Activated CD4-positive, alpha-beta memory T cell treated with anti-CD3 and anti-CD28 coated beads for 36 hours (primary cell): ENCODE results near the gene CDCA3. TPM values are rescaled to one million over a fixed set of nuclear protein-coding genes. Genes with fewer than 3 reads are reported as not detected.
A peak's percentile ranks its signal among the peaks of the same experiment; 100 is the strongest.

Experiments used
- CTCF ChIA-PET: fragments of 350-600 bp; sonication (Branson Sonifier 250); formaldehyde crosslinking; loops from one replicate; lab custom pipeline; 2021; ENCODE audit warnings: antibody characterized with exemption, inconsistent platforms; lab: Charles Lee
- POLR2A ChIA-PET: fragments of 350-600 bp; sonication (Branson Sonifier 250); formaldehyde crosslinking; loops from one replicate; lab custom pipeline; 2021; ENCODE audit warnings: antibody characterized with exemption; lab: Charles Lee
- DNase-seq: peaks from one replicate; pipeline ENCODE4 v3.0.0-alpha.2; 2020
- H3K27ac Mint-ChIP-seq: one replicate; pipeline ENCODE4 v1.8.0; 2021; ENCODE audit warnings: mixed read lengths
- H3K27me3 Mint-ChIP-seq: one replicate; pipeline ENCODE4 v1.8.0; 2021; ENCODE audit warnings: mixed read lengths
- H3K36me3 Mint-ChIP-seq: one replicate; pipeline ENCODE4 v1.8.0; 2021; ENCODE audit warnings: mixed read lengths
- H3K4me1 Mint-ChIP-seq: one replicate; pipeline ENCODE4 v1.8.0; 2021; ENCODE audit warnings: low read depth, mixed read lengths
- H3K4me3 Mint-ChIP-seq: one replicate; pipeline ENCODE4 v1.8.0; 2021; ENCODE audit warnings: mild to moderate bottlenecking, mixed read lengths
- H3K9me3 Mint-ChIP-seq: one replicate; pipeline ENCODE4 v1.8.0; 2021; ENCODE audit warnings: mixed read lengths
- intact Hi-C: fragments of 100-400 bp; cut with micrococcal nuclease; formaldehyde crosslinking; loops from one replicate; pipeline ENCODE4 v1.15.1; 2023
- total RNA-seq, 2 experiments: library from RNA; stranded (reverse); gene quantifications; one replicate each; pipeline ENCODE4 v1.2.3, GENCODE V29; 2021

CDCA3 gene
- total RNA-seq, 2 experiments from 2014 or later: 80.3 to 87.8 TPM

- H3K36me3 Mint-ChIP-seq: peaks cover 38% of the 10 kb centered on the region
- CTCF ChIA-PET: interaction anchor here (0.9 to 6.5 kb wide), 7 partner anchors 14 to 111 kb away, joined by 3 to 74 read pairs (median 26); partner anchors contain the start of genes SPSB2 and TPI1
- DNase-seq: no peak
- POLR2A ChIA-PET: interaction anchor here (1.1 to 5.0 kb wide), 9 partner anchors 14 to 245 kb away, joined by 3 to 94 read pairs (median 12); partner anchors contain the start of genes C12orf57, COPS7A, RNU7-1 and SPSB2
- H3K27me3 Mint-ChIP-seq: no peaks in the 10 kb centered on the region
- intact Hi-C loops: loop anchor here (2.0 to 5.0 kb wide), 2 partner anchors 319 to 426 kb away; partner anchors contain the start of gene GAPDH
- H3K4me3 Mint-ChIP-seq: peak overlapping the region; percentile 95
- H3K4me1 Mint-ChIP-seq: peaks cover 29% of the 10 kb centered on the region
- no peaks in the 10 kb centered on the region for H3K9me3 Mint-ChIP-seq
- H3K27ac Mint-ChIP-seq: peak overlapping the region; percentile 98
Measured at GRCh38 chr12:6853626-6854025, 2.5 kb upstream of the CDCA3 start.

- Mint-ChIP-seq H3K4me1 (peaks cover 29% of the 10 kb centered on the region), H3K27me3 (no peaks in the 10 kb centered on the region), H3K27ac (peak overlapping the region; percentile 98), H3K4me3 (peak overlapping the region; percentile 95), H3K36me3 (peaks cover 37% of the 10 kb centered on the region), H3K9me3 (no peaks in the 10 kb centered on the region)
- ChIA-PET CTCF (interaction anchor here (0.6 to 6.5 kb wide), 21 partner anchors 12 to 299 kb away, joined by 3 to 74 read pairs (median 5); partner anchors contain the start of genes LPCAT3, MLF2, PTMS and SPSB2), POLR2A (interaction anchor here (0.9 to 5.0 kb wide), 22 partner anchors 8 to 383 kb away, joined by 3 to 94 read pairs (median 5); partner anchors contain the start of genes C12orf57, CD4, COPS7A and GNB3)
- DNase-seq: peak; percentile 89
- intact Hi-C loops: loop anchor here (1.0 to 5.0 kb wide), 11 partner anchors 16 to 426 kb away; partner anchors contain the start of genes C12orf57, COPS7A, EMG1 and GAPDH
Measured at GRCh38 chr12:6852651-6853354, 1.7 kb upstream of the CDCA3 start.

- peak; percentile 99 for DNase-seq
- intact Hi-C loops: loop anchor here (1.0 to 5.0 kb wide), 14 partner anchors 17 to 425 kb away; partner anchors contain the start of genes C12orf57, CHD4, COPS7A and EMG1
- Mint-ChIP-seq H3K27me3 (no peaks in the 10 kb centered on the region), H3K4me3 (peak within 1 kb of the TSS; percentile 95), H3K4me1 (peaks cover 29% of the 10 kb centered on the region), H3K36me3 (peaks cover 34% of the 10 kb centered on the region), H3K27ac (peak within 1 kb of the TSS; percentile 98), H3K9me3 (no peaks in the 10 kb centered on the region)
- ChIA-PET CTCF (interaction anchor here (0.6 to 6.5 kb wide), 23 partner anchors 12 to 359 kb away, joined by 3 to 74 read pairs (median 5); partner anchors contain the start of genes LPCAT3, MLF2, MRPL51 and PTMS), POLR2A (interaction anchor here (0.8 to 5.0 kb wide), 28 partner anchors 9 to 382 kb away, joined by 3 to 94 read pairs (median 5); partner anchors contain the start of genes C12orf57, CD4, COPS7A and GAPDH)
Measured at GRCh38 chr12:6851921-6852650, 1.0 kb upstream of the CDCA3 start, which contains the start of gene USP5. Gene USP5 (plus strand): TSS chr12:6852150. CDS start chr12:6852180, 30 bp downstream.

GRCh38 chr12:6850796-6851152 is 312 bp downstream of the CDCA3 start:
- intact Hi-C loops: loop anchor here (1.0 to 5.0 kb wide), 4 partner anchors 161 to 423 kb away; partner anchors contain the start of genes CHD4, MRPL51 and ZNF384
- Mint-ChIP-seq H3K4me1 (peaks cover 29% of the 10 kb centered on the region), H3K27me3 (no peaks in the 10 kb centered on the region), H3K27ac (peak overlapping the region; percentile 98), H3K4me3 (peak overlapping the region; percentile 95), H3K9me3 (no peaks in the 10 kb centered on the region), H3K36me3 (peaks cover 27% of the 10 kb centered on the region)
- no peak for DNase-seq
- CTCF ChIA-PET: interaction anchor here (0.9 to 6.5 kb wide), 10 partner anchors 9 to 232 kb away, joined by 3 to 74 read pairs (median 14); partner anchors contain the start of genes MLF2, SPSB2 and TPI1
- POLR2A ChIA-PET: interaction anchor here (1.0 to 5.0 kb wide), 15 partner anchors 8 to 318 kb away, joined by 4 to 94 read pairs (median 7); partner anchors contain the start of genes C12orf57, CD4, COPS7A and GAPDH

- Mint-ChIP-seq H3K4me1 (peaks cover 29% of the 10 kb centered on the region), H3K4me3 (peak overlapping the region; percentile 95), H3K27me3 (no peaks in the 10 kb centered on the region), H3K27ac (peak overlapping the region; percentile 98), H3K36me3 (peaks cover 22% of the 10 kb centered on the region), H3K9me3 (no peaks in the 10 kb centered on the region)
- intact Hi-C loops: loop anchor here (5.0 kb wide), 1 partner anchor 423 kb away; no protein-coding TSS in a partner anchor
- DNase-seq: no peak
- POLR2A ChIA-PET: interaction anchor here (2.0 kb wide), 1 partner anchor 315 kb away, joined by 7 read pairs; the partner anchor contains the start of gene GAPDH
- CTCF ChIA-PET: interaction anchor here (1.1 to 6.5 kb wide), 5 partner anchors 15 to 42 kb away, joined by 5 to 74 read pairs (median 26); partner anchors contain the start of gene SPSB2
Measured at GRCh38 chr12:6849976-6850560, 1.0 kb downstream of the CDCA3 start.

GRCh38 chr12:6849427-6849826 is 1.7 kb downstream of the CDCA3 start:
- POLR2A ChIA-PET: no interaction called here
- H3K9me3 Mint-ChIP-seq: no peaks in the 10 kb centered on the region
- intact Hi-C loops: no loop called here
- CTCF ChIA-PET: interaction anchor here (2.2 to 2.3 kb wide), 2 partner anchors 14 to 23 kb away, joined by 8 to 13 read pairs; partner anchors contain the start of gene SPSB2
- peaks cover 22% of the 10 kb centered on the region for H3K36me3 Mint-ChIP-seq
- peaks cover 24% of the 10 kb centered on the region for H3K4me1 Mint-ChIP-seq
- peak overlapping the region; percentile 95 for H3K4me3 Mint-ChIP-seq
- DNase-seq: no peak
- no peak overlapping the region for H3K27ac Mint-ChIP-seq
- H3K27me3 Mint-ChIP-seq: no peaks in the 10 kb centered on the region

GRCh38 chr12:6847676-6848075 is 3.4 kb downstream of the CDCA3 start:
- CTCF ChIA-PET: interaction anchor here (1.0 to 2.3 kb wide), 3 partner anchors 12 to 25 kb away, joined by 7 to 13 read pairs (median 8); partner anchors contain the start of gene SPSB2
- H3K4me1 Mint-ChIP-seq: peaks cover 12% of the 10 kb centered on the region
- H3K9me3 Mint-ChIP-seq: no peaks in the 10 kb centered on the region
- H3K4me3 Mint-ChIP-seq: no peak overlapping the region
- no peak overlapping the region for H3K27ac Mint-ChIP-seq
- DNase-seq: no peak
- intact Hi-C loops: no loop called here
- peaks cover 22% of the 10 kb centered on the region for H3K36me3 Mint-ChIP-seq
- POLR2A ChIA-PET: interaction anchor here (1.2 to 1.6 kb wide), 2 partner anchors 20 to 24 kb away, joined by 3 to 4 read pairs; partner anchors contain the start of gene TPI1
- no peaks in the 10 kb centered on the region for H3K27me3 Mint-ChIP-seq

GRCh38 chr12:6846316-6846869 is 4.7 kb downstream of the CDCA3 start:
- intact Hi-C loops: no loop called here
- H3K9me3 Mint-ChIP-seq: no peaks in the 10 kb centered on the region
- peaks cover 22% of the 10 kb centered on the region for H3K36me3 Mint-ChIP-seq
- H3K27me3 Mint-ChIP-seq: no peaks in the 10 kb centered on the region
- ChIA-PET CTCF (interaction anchor here (4.8 kb wide), 1 partner anchor 12 kb away, joined by 35 read pairs; no protein-coding TSS in a partner anchor), POLR2A (interaction anchor here (1.6 kb wide), 1 partner anchor 21 kb away, joined by 4 read pairs; the partner anchor contains the start of gene TPI1)
- H3K4me3 Mint-ChIP-seq: no peak overlapping the region
- DNase-seq: no peak
- H3K4me1 Mint-ChIP-seq: peaks cover 12% of the 10 kb centered on the region
- H3K27ac Mint-ChIP-seq: no peak overlapping the region

GRCh38 chr12:6845395-6845794 is 5.7 kb downstream of the CDCA3 start:
- no peaks in the 10 kb centered on the region for H3K9me3 Mint-ChIP-seq
- H3K36me3 Mint-ChIP-seq: peaks cover 19% of the 10 kb centered on the region
- H3K27ac Mint-ChIP-seq: no peak overlapping the region
- CTCF ChIA-PET: interaction anchor here (0.6 to 4.8 kb wide), 4 partner anchors 11 to 248 kb away, joined by 3 to 35 read pairs (median 4); partner anchors contain the start of gene MLF2
- no peak for DNase-seq
- H3K27me3 Mint-ChIP-seq: no peaks in the 10 kb centered on the region
- intact Hi-C loops: no loop called here
- no peak overlapping the region for H3K4me3 Mint-ChIP-seq
- peaks cover 9% of the 10 kb centered on the region for H3K4me1 Mint-ChIP-seq
- POLR2A ChIA-PET: no interaction called here
